Activated CD8-positive, alpha-beta memory T cell treated with anti-CD3 and anti-CD28 coated beads for 24 hours (primary cell): ENCODE data around the gene PHLDB2.

Source experiments
- DNase-seq: peaks from one replicate; pipeline ENCODE4 v3.0.0-alpha.2; 2020

The PHLDB2 gene

GRCh38 chr3:111928613-111929012 is 69.5 kb downstream of the PHLDB2 start:
- DNase-seq: no peak

GRCh38 chr3:111929484-111929883 is 70.4 kb downstream of the PHLDB2 start:
- DNase-seq: no peak

GRCh38 chr3:111932946-111933345 is 73.9 kb downstream of the PHLDB2 start:
- DNase-seq: no peak

- DNase-seq: no peak
These were observed 77.3 kb downstream of the PHLDB2 start for GRCh38 chr3:111936191-111936841.

GRCh38 chr3:111936967-111937366 is 77.9 kb downstream of the PHLDB2 start:
- no peak for DNase-seq

- no peak for DNase-seq
These were observed 78.8 kb downstream of the PHLDB2 start for GRCh38 chr3:111937871-111938270.

- no peak for DNase-seq
These were observed 80.8 kb downstream of the PHLDB2 start for GRCh38 chr3:111939873-111940272.

- no peak for DNase-seq
These were observed 84.5 kb downstream of the PHLDB2 start for GRCh38 chr3:111943533-111943932.

GRCh38 chr3:111944372-111944771 is 85.3 kb downstream of the PHLDB2 start:
- no peak for DNase-seq

- no peak for DNase-seq
These were observed 88.2 kb downstream of the PHLDB2 start for GRCh38 chr3:111947231-111947630.

GRCh38 chr3:111948786-111949185 is 89.7 kb downstream of the PHLDB2 start:
- DNase-seq: no peak

GRCh38 chr3:111949712-111950111 is 90.6 kb downstream of the PHLDB2 start:
- DNase-seq: no peak

GRCh38 chr3:111951032-111951431 is 92.0 kb downstream of the PHLDB2 start:
- no peak for DNase-seq

- no peak for DNase-seq
These were observed 93.0 kb downstream of the PHLDB2 start for GRCh38 chr3:111952086-111952485.

- DNase-seq: no peak
These were observed 93.9 kb downstream of the PHLDB2 start for GRCh38 chr3:111952866-111953450.

- DNase-seq: no peak
These were observed 95.3 kb downstream of the PHLDB2 start for GRCh38 chr3:111954228-111954990.

- DNase-seq: no peak
These were observed 96.8 kb downstream of the PHLDB2 start for GRCh38 chr3:111955876-111956275.

GRCh38 chr3:111956449-111956848 is 97.4 kb downstream of the PHLDB2 start:
- DNase-seq: no peak

- DNase-seq: no peak
These were observed 98.1 kb downstream of the PHLDB2 start for GRCh38 chr3:111956995-111957734.

- DNase-seq: no peak
These were observed 102.5 kb downstream of the PHLDB2 start for GRCh38 chr3:111961461-111962164.

- no peak for DNase-seq
These were observed 104.4 kb downstream of the PHLDB2 start for GRCh38 chr3:111963424-111963823.

GRCh38 chr3:111965484-111965883 is 106.4 kb downstream of the PHLDB2 start:
- no peak for DNase-seq

GRCh38 chr3:111967068-111967467 is 108.0 kb downstream of the PHLDB2 start:
- no peak for DNase-seq
